Jurkat, Clone E6-1 (cell line): Measurements from ENCODE around the gene SMYD4.

Experiments
- DNase-seq: peaks from one replicate; pipeline ENCODE4 v3.0.0-alpha.2; 2011; ENCODE audit warnings: low read depth, low spot score
- H3K4me3 ChIP-seq: 2 replicates; pipeline ENCODE4 v1.5.1; 2011; ENCODE audit warnings: mild to moderate bottlenecking, low read length, control low read depth, moderate library complexity

Gene SMYD4

GRCh38 chr17:1764284-1764683, 65.4 kb downstream of the SMYD4 start:
- peak; percentile 80 for DNase-seq
- no peak overlapping the region for H3K4me3 ChIP-seq

GRCh38 chr17:1762901-1763898, 66.5 kb downstream of the SMYD4 start:
- DNase-seq: no peak
- H3K4me3 ChIP-seq: no peak overlapping the region

GRCh38 chr17:1762233-1762900, 67.3 kb downstream of the SMYD4 start:
- no peak for DNase-seq
- no peak overlapping the region for H3K4me3 ChIP-seq

- H3K4me3 ChIP-seq: no peak overlapping the region
- no peak for DNase-seq
Measured at GRCh38 chr17:1759529-1759928, 70.2 kb downstream of the SMYD4 start.

- DNase-seq: no peak
- H3K4me3 ChIP-seq: no peak overlapping the region
Measured at GRCh38 chr17:1758807-1759206, 70.9 kb downstream of the SMYD4 start.

- H3K4me3 ChIP-seq: no peak overlapping the region
- DNase-seq: no peak
Measured at GRCh38 chr17:1755827-1756262, 73.9 kb downstream of the SMYD4 start.

- no peak for DNase-seq
Measured at GRCh38 chr17:1755252-1755826, 74.4 kb downstream of the SMYD4 start.

GRCh38 chr17:1754430-1755112, 75.1 kb downstream of the SMYD4 start:
- H3K4me3 ChIP-seq: no peak overlapping the region
- no peak for DNase-seq

More at GRCh38 chr17:1755252-1755826, 74.4 kb downstream of the SMYD4 start:
- no peak overlapping the region for H3K4me3 ChIP-seq

GRCh38 chr17:1753767-1754429, 75.8 kb downstream of the SMYD4 start:
- H3K4me3 ChIP-seq: no peak overlapping the region
- no peak for DNase-seq

GRCh38 chr17:1752425-1753262, 77.1 kb downstream of the SMYD4 start:
- DNase-seq: no peak
- H3K4me3 ChIP-seq: no peak overlapping the region

- no peak for DNase-seq
- H3K4me3 ChIP-seq: no peak overlapping the region
Measured at GRCh38 chr17:1750628-1751027, 79.1 kb downstream of the SMYD4 start.

- DNase-seq: no peak
- no peak overlapping the region for H3K4me3 ChIP-seq
Measured at GRCh38 chr17:1746975-1747543, 82.6 kb downstream of the SMYD4 start.

GRCh38 chr17:1745513-1746020, 84.1 kb downstream of the SMYD4 start:
- DNase-seq: no peak
- H3K4me3 ChIP-seq: no peak overlapping the region

- no peak for DNase-seq
Measured at GRCh38 chr17:1744551-1745512, 84.9 kb downstream of the SMYD4 start.

GRCh38 chr17:1743088-1743439, 86.6 kb downstream of the SMYD4 start:
- no peak overlapping the region for H3K4me3 ChIP-seq
- no peak for DNase-seq

More at GRCh38 chr17:1744551-1745512, 84.9 kb downstream of the SMYD4 start:
- no peak overlapping the region for H3K4me3 ChIP-seq

GRCh38 chr17:1742371-1743087, 87.2 kb downstream of the SMYD4 start, which contains the start of gene SERPINF2:
SERPINF2 (plus strand) TSS chr17:1742871; CDS start chr17:1744996, 2,125 bp downstream.
- no peak for DNase-seq
- no peak within 1 kb of the TSS for H3K4me3 ChIP-seq
